NCI-H2196 treated with DMSO at 0.1 percent for 48 hours (cell line): ENCODE results near the gene SMIM41.

Source experiments
- DNase-seq: peaks from one replicate; lab custom pipeline; 2025; ENCODE audit not compliant: unreplicated experiment; lab: John Stamatoyannopoulos, UW

SMIM41 gene

GRCh38 chr12:52050758-52051541 lies 28.6 kb upstream of the SMIM41 start, which contains the start of gene NR4A1:
NR4A1 (plus strand) TSS chr12:52051442; CDS start chr12:52054329, 2,887 bp downstream.
- DNase-seq = peak; percentile 91

DNA sequence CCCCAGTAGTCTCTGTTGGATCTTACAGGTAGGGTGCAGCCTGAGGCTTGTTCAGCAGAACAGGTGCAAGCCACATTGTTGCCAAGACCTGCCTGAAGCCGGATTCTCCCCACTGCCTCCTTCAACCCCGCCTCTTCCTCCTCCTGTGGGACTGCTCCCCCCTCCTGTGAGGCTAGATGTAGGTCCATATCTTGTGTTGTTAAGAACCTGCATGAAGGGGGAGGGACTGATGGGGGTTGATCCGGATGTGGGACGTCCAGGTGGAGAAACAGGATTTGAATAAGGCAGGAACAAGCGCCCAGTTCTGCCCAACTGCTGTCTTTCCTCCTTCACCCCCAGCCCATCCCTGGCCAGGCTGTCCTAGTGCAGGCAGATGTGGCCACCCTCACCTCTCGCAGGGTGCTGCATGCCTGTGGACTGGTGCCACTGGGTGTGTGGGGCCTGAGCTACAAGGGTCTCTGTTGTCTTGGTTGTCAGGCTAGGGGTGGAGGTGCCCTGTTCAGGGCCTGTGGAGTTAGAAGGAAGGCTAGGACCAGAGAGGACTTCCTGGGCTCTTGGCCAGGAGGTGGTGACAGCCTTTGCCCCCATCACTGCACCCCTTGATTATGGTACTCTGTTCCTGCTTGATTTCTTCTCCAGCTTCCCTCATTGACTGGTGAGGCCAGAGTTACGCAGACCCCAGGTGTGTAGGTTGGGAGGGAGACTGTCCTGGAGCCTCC lies 26.9 kb upstream of the SMIM41 start:
- peak; percentile 35 for DNase-seq

DNA sequence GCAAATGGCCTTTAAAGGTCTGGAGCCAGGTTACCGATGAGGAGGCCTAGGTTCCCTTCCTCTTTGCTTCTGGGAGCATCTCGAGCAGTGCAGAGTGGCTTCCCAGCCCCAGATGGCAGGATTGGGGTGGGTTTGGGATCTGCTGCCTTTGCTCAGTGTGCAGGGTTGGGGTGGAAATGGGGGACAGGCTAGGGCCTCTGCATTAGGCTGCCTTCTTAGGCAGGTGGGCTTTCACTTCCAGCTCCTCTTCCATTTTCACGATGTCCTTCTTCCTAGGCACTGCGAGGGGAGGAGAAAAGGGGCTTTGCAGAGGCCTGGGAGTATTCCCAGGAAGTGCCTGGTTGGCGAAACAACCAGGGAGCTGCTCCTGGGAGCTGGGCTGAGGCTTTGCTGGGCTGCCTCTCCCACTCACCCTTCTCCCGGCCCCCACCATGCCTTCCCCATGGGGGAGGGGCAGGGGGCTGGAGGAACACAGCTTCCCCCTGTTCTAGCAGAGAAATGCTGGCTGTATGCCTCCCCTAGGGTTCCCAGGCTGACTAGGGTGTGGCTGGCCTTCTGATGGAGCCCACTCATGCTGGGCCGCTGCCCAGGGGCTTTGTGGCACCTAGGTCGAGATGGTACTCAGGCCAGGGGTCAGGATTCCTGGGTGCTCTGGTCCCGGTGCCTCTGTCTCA lies 25.8 kb upstream of the SMIM41 start:
- no peak for DNase-seq

- DNase-seq = no peak
These were observed 25.2 kb upstream of the SMIM41 start for GRCh38 chr12:52054231-52054832.

DNA sequence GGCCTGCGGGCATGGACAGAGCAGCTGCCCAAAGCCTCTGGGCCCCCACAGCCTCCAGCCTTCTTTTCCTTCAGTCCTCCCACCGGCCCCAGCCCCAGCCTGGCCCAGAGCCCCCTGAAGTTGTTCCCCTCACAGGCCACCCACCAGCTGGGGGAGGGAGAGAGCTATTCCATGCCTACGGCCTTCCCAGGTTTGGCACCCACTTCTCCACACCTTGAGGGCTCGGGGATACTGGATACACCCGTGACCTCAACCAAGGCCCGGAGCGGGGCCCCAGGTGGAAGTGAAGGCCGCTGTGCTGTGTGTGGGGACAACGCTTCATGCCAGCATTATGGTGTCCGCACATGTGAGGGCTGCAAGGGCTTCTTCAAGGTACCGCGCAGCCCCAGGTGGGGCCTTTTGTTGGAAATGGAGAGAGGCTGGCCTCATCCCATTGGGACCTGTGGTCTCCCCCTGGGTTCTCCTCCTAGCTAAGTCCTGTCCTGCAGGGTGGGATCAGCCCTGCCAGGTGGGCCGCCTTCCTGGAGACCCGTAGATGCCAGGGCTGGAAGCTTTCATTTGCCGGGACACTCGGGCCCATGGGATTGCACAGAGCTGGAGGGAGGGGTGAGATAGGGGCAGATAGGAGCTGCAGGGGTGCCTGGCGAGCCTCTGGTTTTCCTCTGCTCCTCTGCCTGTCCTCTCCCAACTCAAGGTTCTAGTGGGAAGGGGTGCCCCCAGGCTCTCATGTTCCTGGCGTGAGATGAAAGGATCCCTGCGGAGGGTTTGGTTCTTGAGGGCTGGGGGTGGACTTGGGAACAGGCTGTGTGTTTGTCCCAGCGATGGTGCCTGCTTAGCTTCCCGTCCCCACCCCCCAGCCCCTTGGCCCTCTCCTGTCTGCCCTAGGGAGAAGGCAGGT lies 24.4 kb upstream of the SMIM41 start:
- no peak for DNase-seq

GRCh38 chr12:52055731-52056711 lies 23.5 kb upstream of the SMIM41 start:
- no peak for DNase-seq

GRCh38 chr12:52056801-52057637 lies 22.5 kb upstream of the SMIM41 start:
- DNase-seq = no peak

GRCh38 chr12:52057638-52058576 lies 21.6 kb upstream of the SMIM41 start:
- DNase-seq = no peak

DNA sequence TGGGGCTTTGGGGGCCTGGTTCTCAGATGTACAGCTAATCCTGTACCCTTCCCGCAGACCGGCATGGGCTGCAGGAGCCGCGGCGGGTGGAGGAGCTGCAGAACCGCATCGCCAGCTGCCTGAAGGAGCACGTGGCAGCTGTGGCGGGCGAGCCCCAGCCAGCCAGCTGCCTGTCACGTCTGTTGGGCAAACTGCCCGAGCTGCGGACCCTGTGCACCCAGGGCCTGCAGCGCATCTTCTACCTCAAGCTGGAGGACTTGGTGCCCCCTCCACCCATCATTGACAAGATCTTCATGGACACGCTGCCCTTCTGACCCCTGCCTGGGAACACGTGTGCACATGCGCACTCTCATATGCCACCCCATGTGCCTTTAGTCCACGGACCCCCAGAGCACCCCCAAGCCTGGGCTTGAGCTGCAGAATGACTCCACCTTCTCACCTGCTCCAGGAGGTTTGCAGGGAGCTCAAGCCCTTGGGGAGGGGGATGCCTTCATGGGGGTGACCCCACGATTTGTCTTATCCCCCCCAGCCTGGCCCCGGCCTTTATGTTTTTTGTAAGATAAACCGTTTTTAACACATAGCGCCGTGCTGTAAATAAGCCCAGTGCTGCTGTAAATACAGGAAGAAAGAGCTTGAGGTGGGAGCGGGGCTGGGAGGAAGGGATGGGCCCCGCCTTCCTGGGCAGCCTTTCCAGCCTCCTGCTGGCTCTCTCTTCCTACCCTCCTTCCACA lies 20.7 kb upstream of the SMIM41 start:
- DNase-seq = no peak

DNA sequence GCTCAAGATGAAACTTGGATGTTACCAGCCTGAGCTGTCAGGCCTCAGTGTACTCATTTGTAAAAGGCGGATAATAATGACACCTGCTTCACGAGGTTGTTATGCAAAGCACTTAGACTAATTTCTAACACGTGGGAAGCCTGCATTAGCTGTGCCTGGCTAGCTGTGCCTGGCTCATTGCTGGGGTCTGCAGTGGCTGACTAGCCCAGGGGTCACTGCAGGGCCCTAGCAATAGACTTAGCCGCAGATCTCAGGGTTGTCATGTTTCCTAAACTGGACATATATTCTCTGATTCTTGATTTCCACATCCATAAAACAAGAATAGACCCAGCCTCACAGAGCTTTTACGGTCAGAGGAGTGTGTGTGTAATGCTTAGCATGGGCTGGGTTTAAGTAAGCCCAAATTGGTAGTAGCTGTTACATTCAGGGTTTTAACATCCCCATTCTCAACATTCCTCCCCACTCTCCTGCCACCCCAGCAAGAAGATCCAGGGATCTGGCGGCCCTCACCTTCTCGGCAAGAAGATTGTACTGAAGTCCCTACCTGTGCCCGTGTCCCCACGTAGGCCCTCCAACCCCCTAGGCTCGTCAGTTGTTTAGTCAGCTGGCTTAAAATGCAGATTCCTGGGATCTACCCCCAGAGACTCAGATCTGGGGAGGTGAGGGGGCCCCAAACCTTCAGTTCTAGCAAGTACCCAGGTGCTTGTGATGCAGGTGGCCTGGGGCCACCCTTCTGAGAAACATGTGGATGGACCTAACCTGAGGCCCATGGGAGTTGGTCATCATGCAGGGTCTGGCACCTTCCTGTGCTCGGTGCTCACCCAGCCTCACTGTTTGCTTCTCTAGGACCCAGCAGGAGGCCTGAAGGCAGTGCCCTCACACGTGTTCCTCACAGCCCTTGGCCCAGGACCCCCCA lies 19.7 kb upstream of the SMIM41 start:
- no peak for DNase-seq

- DNase-seq = no peak
These were observed 18.9 kb upstream of the SMIM41 start for GRCh38 chr12:52060498-52061177.

DNA sequence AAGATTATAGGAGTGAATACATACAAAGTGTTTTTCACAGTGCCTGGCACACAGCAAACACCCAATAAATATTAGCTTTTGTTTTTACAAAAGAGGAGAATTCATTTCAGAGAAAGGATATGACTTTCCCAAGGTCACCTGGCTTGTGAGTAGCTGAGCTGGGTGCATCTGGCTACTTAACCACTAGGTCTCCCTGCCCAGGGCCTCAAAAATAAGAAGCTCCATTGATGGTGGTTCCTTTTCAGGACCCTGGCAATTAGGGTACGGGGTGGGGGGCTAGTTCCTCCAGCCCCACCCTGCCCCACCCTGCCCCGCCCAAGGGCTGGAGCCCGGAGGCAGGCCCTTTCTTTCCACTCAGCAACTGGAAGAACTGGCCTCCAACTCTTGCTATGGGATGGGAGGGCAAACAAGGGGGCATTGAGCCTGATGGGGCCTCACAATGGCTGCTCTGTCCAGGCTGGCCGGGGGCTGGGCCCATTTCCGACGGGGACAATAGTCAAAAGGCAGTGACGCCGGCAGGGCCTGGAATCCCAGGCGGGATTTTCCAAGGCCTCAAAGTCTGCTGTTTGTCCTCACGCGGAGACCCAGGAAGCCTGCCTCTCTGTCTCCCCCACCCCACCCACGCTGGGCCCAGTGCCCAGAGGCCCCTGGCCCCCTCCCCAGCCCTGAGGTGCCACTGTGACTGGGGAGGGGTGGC lies 17.9 kb upstream of the SMIM41 start:
- DNase-seq = no peak

- no peak for DNase-seq
These were observed 17.1 kb upstream of the SMIM41 start for GRCh38 chr12:52062167-52063081.
